ENCODE data around the gene KIF21B.

DNA sequence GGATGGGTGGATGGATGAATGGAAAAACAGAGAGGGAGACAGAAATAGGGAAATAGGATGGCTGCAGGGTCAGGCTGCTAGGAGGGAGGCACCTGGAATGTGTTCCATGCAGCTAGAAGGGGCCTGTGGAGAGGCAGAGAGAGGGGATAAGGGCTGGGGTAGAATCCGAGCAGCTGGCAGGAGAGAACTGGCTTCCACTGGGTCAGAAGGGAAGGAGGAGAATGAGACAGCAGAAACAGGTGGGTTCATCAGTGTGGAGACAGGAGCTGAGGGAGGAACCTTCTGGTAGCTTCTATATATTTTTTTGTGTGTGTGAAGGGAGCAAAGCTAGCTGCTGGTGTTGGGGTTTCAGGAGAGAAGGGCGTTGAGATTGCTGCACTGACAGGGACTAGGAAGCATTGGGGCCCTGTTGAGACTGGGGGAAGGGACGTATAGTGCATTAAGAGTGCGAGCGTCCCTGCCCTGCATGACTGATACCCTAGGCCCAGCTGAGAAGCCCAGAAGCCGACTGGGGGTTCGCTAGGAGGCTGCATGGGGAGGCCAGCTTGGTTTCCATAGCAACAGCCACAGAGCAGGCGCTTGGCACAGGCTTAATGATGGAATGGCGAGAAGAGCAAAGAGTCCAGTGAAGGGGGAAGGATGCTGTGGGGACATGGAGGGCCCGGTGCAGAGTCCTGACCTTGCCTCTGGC lies 14.8 kb upstream of the KIF21B start:
- TF ChIP-seq ZNF561 (CRISPR knock-in tag; conservative IDR thresholded peaks at IDR 0.05) (no peak), PHB (CRISPR knock-in tag; IDR thresholded peaks at IDR 0.05) (no peak), SMARCC2 (IDR thresholded peaks at IDR 0.05; ENCODE audit: low read depth) (no peak), PHTF2 (CRISPR knock-in tag; IDR thresholded peaks at IDR 0.05) (no peak), CHD4 (IDR thresholded peaks at IDR 0.05; ENCODE audit: insufficient read depth, insufficient replicate concordance, low read depth, low read length, poor library complexity, severe bottlenecking) (no peak), GABPB1 (CRISPR knock-in tag; IDR thresholded peaks at IDR 0.05) (no peak), CHD2 (IDR thresholded peaks at IDR 0.05; ENCODE audit: low read depth, low read length) (no peak), ZNF140 (CRISPR knock-in tag; IDR thresholded peaks at IDR 0.05) (no peak), HMGXB4 (CRISPR knock-in tag; IDR thresholded peaks at IDR 0.05) (no peak), KAT8 (IDR thresholded peaks at IDR 0.05; ENCODE audit: low read depth) (no peak)
